G401 (cell line): ENCODE measurements around the gene PRMT9. TPM values are rescaled to one million over a fixed set of nuclear protein-coding genes. Genes with fewer than 3 reads are reported as not detected.
A peak's percentile ranks its signal among the peaks of the same experiment; 100 is the strongest.

ENCODE experiments used
- DNase-seq: peaks from one replicate; pipeline ENCODE4 v3.0.0-alpha.2; 2015; ENCODE audit warnings: low spot score
- in situ Hi-C: cut with HindIII; loops from 2 replicates; pipeline ENCODE4 v1.10.0; 2016; ENCODE audit warnings: low sequenced_read_pairs, mixed read lengths
- total RNA-seq: library from RNA; depleted of rRNA; stranded (reverse); fragments of >200 nt; shearing (Covaris generic); gene quantifications from 2 replicates; pipeline ENCODE4 v1.2.3, GENCODE V29; 2014; rRNA removed

Gene PRMT9
- total RNA-seq = 10.5 and 14.6 TPM in 2 replicates

DNA sequence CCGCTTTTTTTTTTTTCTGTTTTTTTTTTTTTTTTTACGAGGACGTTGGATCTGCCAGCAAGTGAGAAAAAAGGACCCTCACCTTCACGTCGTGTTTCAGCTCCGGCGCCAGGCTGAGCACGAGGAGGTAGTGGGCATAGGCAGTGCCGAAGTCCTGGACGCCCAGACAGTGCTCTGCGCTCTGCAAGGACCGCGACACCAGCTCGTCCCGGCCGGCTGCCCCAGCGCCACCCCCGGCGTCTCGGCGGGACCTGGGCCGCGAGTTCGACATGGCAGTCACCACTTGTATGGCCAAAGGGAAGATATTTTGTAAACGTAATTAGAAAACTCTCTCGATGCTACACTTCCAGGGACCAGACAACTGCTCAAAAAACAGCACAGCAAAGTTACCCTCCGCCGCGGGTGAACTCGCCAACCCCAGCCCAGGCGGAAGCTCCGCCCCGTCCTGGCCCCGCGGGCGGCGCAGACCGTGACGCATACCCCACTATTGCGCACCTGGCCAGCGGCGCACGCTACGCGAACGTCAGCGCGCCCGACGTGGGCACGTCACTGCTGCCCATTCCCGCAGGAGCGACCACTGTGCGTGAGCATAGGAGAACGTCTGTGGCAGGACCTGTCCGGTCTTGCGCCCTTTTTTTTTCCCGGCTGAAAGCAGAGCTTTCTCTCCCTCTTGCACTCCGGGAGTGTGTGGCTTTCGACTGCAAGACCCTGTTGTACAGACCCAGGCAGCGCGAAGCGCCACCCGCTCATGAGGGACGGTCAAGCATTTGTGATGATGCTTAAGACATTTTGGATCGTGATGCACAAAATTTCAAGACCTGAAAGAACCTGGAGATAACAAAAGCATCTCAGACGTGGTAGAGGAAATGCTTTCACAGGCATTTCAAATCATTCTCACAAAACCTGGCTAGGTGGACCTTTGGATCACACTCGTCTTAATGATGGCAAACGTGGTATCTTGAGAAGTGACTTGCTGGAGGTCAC lies at the start of gene PRMT9:
Gene PRMT9 (minus strand): TSS at position 447 of the 984 bp plus-strand sequence. CDS start 176 bp downstream, at position 271.
- DNase-seq = peak; percentile 90
- in situ Hi-C loops = no loop called here

DNA sequence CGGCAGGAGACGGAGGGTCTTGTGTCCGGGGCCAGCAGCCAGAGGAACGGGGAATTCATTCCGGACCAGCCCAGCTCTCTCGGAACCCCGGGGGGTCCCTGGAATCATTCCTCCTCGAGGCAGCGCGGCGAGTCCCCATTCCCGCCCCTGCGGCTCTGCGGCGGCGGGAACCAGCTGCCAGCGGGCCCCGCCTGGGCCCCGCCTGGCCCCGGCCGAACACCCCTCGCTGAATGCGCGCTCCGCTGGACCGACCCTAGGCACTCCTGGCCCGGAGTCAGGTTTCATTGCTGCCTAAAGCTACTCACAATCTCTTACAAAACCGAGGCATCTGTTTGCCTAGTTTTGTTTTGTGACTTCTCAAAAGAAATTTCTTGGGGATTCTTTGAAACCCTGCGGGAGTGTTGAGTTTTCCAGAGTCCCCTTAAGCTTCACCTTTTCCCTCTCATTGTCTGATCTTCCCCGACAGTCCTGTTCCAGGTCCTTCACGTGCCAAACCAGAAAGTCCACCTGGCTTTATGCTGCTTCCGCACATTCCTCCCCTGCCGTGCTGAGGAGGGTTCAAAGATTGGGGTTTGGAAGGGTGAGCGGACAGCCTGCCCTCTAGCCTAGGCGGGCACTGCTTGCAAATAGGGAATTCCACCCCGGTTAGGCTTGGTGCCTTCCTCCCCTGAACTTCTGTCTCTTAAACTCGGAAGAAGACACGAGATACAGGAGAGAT lies 48.7 kb upstream of the PRMT9 start:
- no peak for DNase-seq
- in situ Hi-C loops = no loop called here

DNA sequence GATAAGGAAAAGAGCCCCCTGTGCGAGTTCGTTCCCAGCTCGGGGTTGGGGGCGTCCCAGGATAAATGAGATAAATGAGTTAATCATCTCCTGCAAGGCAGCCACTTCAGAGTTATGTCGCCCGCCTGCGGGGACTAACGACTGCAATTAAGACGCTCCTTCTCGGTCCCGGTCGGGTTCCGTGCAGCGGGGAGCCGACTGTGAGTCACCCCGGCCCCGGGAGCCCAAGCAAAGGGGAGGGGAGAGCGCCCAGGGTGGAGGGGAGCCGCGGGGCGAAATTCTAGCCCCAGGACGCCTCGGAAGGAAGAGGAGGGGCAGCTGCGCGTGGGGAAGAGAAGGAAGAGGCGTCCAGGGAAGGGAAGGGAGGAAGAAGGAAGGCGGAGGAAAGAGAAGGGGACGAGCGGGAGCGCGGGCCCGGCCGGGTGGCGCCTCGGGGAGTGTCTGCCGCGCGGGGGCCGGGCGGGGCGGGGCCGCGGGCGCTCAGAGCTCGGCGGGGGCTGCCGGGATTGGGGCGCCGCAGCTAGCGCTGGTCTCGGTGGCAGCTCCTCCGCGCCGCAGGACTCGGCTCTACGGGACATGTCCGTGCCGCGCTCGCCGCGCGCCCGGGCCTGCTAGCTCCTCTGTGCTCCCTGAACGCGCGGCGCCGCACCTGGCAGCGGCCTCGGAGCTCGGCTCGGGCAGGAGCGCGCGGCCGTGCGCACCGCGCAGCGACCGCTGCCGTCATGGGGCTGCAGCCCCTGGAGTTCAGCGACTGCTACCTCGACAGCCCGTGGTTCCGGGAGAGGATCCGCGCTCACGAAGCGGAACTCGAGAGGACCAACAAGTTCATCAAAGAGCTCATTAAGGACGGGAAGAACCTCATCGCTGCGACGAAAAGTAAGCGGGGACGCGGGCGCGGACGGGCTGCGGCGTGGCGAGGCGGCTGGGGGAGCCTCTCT lies 47.9 kb upstream of the PRMT9 start, which contains the start of gene ARHGAP10:
Gene ARHGAP10 (plus strand): TSS at position 509 of the 938 bp plus-strand sequence. CDS start 214 bp downstream, at position 723.
- in situ Hi-C loops = no loop called here
- peak; percentile 28 for DNase-seq

DNA sequence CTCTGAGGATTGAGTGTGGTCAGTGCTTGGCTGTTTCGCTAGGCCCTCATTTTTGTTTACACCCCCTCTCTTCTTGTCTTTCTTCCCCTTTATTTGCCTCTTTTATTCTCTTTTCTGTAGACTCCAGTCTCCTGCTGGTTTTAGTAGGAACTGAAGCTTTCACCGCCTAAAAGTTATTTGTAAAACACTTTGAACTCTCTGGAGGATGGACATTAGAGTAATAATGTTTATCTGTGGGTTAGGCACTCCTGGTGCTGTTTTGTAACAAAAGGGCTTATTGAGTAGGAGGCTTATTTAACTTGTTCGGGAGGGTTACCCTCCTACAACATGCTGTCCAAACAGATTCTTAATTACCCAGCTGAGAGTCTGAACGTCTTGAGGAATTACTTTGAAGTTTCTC lies 46.4 kb upstream of the PRMT9 start:
- DNase-seq = no peak
- in situ Hi-C loops = no loop called here

DNA sequence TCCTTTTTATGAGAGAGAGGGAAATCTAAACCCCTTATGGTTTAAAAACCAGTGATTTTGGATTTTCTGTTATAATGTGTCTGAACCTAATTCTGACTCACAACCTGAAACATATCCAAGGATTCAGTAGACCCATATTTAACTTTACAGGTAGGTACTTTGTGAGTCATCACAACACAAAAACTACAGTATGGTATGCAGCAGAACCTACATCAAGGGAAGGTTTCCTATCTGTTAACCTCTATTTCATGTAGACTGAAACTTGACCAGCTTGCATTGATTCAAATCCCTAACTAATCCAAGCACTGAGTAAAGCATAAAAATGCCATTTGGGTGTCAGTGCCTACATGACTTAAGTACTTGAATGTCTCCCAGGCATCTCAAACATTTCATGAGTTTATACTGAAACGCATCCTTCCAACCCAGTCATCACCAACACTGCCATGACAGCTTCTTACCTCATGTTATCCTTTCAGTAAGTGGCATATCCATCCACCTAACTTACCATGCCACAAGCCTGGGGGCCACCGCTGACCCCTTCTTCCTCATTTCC lies 43.6 kb upstream of the PRMT9 start:
- no peak for DNase-seq
- in situ Hi-C loops = no loop called here

DNA sequence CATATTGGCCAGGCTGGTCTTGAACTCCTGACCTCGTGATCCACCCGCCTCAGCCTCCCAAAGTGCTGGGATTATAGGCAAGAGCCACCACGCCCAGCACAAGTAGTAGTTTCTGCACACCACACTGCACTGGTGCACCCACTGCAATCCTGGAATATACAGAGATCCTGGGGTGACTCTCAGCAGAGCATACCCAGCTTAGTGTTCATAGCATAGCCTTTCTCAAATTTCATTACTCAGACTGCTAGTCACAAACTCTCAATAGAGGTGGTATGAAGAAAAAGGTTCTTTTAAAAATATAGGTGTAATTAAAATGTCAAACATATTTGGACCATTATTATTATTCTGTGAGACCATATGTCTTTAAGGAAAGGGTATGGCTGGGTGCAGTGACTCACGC lies 41.7 kb upstream of the PRMT9 start:
- no peak for DNase-seq
- in situ Hi-C loops = no loop called here

DNA sequence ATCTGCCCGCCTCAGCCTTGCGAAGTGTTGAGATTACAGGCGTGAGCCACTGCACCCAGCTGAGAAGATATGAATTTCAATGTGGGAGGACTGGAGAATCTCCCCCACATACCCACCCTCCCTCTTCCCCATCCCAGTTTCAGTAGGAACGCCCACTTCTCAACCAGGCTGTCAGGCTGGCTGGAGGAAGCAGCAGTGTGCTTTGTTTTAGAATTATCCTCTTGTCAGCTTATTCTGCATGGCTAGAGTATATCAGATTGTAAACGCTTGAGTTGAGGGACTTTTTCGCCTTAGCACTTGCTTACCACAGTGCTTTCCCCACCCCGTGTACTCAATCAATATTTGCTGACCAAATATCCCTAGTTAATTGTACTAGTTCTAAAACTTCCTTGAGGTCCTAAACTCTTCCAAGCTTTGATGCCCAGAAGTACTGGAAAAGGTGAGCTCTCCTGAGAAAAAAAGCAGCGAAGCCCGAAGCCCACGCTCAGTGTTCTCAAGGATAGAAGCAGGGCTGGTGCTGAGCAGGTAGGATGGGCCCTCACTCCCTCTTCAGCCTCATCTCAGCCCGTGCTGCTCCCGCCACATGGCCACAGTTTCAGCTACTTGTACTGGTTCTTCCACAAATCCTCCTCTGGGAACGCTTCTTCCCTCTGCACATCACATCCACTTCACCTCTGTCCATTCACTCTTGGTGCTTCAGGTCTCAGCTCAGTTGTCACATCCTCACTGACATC lies 40.7 kb upstream of the PRMT9 start:
- no peak for DNase-seq
- in situ Hi-C loops = no loop called here

DNA sequence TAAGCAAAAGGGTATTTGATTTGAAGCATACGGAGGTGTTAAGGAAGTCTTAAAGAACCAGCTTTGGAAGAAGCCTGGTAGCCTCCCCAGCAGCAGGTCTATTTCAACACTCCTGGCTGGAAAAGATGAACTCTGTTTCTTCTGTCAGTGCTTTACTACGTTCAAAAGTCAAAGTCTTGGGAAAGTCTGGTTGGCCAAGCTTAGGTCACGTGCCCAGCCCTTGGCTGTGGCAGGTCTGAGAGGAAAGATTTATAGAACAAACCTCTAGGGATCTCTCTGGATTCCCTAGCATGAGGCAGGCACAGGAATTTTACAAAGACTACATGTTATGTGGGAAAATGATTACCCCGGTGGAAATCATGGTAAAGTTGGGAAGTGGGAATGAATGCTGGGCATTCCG lies 39.4 kb upstream of the PRMT9 start:
- DNase-seq = no peak
- in situ Hi-C loops = no loop called here

DNA sequence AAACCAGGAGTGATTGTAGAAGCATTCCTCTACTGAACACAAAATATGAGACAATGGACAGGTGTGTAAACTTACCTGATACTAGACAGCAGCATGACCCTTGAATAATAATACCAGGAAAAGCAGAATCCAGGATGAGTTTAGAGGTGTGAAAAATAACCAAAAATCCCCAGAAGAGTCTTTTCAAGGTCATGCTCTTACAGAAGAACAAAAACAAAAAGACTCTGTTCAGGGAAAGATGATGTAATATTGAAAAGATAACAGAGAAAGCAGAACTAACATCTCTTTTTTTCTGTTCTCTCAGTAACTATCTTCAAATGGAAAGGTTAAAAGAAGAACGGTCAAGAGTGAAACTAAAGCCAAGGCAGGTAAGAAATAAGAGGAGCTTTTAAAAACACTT lies 33.9 kb upstream of the PRMT9 start:
- no peak for DNase-seq
- in situ Hi-C loops = no loop called here

- no peak for DNase-seq
- in situ Hi-C loops = no loop called here
Observed at GRCh38 chr4:147714575-147715401, 30.8 kb upstream of the PRMT9 start.

- no peak for DNase-seq
Observed at GRCh38 chr4:147709999-147710398, 26.0 kb upstream of the PRMT9 start.

DNA sequence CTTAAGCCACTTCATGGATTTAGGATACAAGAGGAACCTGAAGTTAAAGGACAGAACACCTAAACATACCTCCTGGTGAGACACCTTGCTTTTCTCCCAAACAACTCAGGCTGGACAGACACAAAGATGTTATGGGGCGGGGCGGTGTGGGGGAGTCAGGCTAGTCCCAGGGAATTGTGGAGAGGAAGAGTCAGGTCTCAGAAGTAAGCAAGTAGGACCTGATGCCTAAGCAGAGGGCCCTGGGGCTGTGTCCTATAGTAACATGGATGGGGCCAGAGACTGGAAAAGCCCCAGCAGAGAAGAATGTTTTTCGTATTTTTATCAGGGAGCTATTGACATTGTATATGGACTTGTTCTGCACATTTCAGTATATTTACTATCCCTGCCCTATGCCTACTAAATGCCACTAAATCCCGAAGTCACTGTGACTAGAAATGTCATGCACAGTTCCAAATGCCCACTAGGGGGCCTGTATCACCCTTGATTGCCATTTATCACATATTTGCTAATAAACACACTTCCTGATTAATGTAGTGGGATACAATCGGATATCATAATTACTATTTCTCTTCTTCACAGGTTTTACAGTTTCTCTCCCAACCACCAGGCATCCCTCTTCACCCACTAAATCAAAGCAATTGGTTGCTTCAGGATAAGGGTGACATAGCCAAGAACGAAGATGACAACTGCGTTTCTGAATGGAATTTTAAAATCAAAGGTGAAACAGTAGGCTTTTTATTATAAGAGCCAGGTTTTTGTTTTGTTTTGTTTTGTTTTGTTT lies 24.1 kb upstream of the PRMT9 start:
- DNase-seq = peak; percentile 32
- in situ Hi-C loops = no loop called here

More at GRCh38 chr4:147709999-147710398, 26.0 kb upstream of the PRMT9 start:
- in situ Hi-C loops = no loop called here

DNA sequence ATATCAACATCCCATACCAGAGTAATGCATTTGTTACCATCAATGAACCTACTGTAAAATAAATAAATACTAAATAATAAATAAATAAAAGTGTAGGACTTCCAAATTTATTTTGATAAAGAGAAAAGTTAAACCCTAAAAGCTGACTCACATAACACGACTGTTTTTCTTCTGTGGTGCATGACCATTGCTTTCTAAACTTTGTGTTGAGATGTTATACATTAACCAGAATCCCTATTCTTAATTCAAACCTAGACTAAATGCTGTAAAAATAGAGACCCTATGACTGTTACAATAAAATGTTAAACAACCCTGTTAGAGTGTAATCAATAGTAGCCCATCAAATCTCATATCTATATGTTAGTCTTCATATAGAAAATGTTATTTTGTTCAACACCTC lies 20.9 kb upstream of the PRMT9 start:
- DNase-seq = no peak
- in situ Hi-C loops = no loop called here

- in situ Hi-C loops = no loop called here
- DNase-seq = no peak
Observed at GRCh38 chr4:147696866-147697265, 12.9 kb upstream of the PRMT9 start.

DNA sequence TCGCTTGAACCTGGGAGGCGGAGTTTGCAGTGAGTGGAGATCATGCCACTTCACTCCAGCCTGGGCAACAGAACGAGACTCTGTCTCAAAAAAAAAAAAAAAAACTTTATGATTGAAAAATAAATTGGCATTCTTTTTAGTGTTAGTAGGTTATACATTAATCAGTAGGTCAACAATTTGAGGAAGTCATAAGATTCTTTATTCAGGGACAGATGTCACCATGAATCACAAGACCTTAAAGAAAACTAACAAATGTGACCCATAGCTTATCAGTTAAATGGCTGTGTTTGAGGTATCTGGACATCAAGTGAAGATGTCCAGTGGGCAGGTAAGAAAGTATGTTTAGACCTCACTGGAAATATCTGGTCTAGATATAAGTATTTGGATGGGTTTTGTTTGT lies 9.3 kb upstream of the PRMT9 start:
- DNase-seq = no peak
- in situ Hi-C loops = no loop called here

DNA sequence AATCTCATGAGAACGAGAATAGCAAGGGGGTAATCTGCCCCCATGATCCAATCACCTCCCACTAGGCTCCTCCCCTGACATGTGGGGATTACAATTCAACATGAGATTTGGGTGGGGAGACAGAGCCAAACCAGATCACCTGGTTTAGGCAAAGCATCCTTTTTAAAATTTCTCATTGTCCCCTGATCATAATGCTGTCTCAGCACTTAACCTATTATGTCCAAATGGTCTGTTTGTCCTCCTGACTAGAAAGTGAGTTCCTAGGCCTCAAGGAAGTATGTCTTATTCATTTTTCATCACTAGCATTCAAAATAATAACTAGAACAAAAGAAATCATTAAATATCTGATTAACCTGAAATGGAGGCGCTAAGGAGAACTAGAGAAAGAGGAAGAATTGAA lies 7.9 kb upstream of the PRMT9 start:
- in situ Hi-C loops = no loop called here
- DNase-seq = no peak

GRCh38 chr4:147689067-147689466 lies 5.1 kb upstream of the PRMT9 start:
- in situ Hi-C loops = no loop called here
- no peak for DNase-seq
